A673 (cell line): ENCODE measurements around the gene ZYG11A. TPM values are rescaled to one million over a fixed set of nuclear protein-coding genes. Genes with fewer than 3 reads are reported as not detected.

Experiments used
- BruUV-seq: library from RNA; stranded (reverse); fragments of 400-500 nt; replicated peaks from 2 replicates; lab custom pipeline; 2021; lab: Mats Ljungman, UMichigan
- CTCF ChIA-PET: fragments of 300-600 bp; sonication (Branson Sonifier 250); formaldehyde crosslinking; loops from one replicate; lab custom pipeline; 2022; ENCODE audit warnings: antibody characterized with exemption; lab: Charles Lee
- POLR2A ChIA-PET: fragments of 300-600 bp; sonication (Branson Sonifier 250); formaldehyde crosslinking; loops from one replicate; lab custom pipeline; 2022; ENCODE audit warnings: antibody characterized with exemption; ENCODE audit not compliant: low non-redundant PET; lab: Charles Lee
- DNase-seq: peaks from one replicate; pipeline ENCODE4 v3.0.0-alpha.2; 2015; ENCODE audit warnings: low spot score
- H3K27ac ChIP-seq: fragments of 200-600 bp; sonication (generic); 2 replicates; pipeline ENCODE4 v1.5.1; 2016; ENCODE audit warnings: mixed run types, low read depth, mild to moderate bottlenecking, mixed read lengths, antibody characterized with exemption, low read length; ENCODE audit not compliant: poor library complexity, severe bottlenecking
- H3K27me3 ChIP-seq: fragments of 200-600 bp; sonication (generic); replicated peaks from 2 replicates; pipeline ENCODE4 v1.6.1; 2017; ENCODE audit warnings: mixed run types, low read depth, mild to moderate bottlenecking, mixed read lengths, antibody characterized with exemption, low read length; ENCODE audit not compliant: insufficient read depth, poor library complexity
- H3K36me3 ChIP-seq: fragments of 200-600 bp; sonication (generic); 2 replicates; pipeline ENCODE4 v1.6.1; 2016; ENCODE audit warnings: mixed run types, mild to moderate bottlenecking, mixed read lengths, antibody characterized with exemption, low read length; ENCODE audit not compliant: insufficient read depth, poor library complexity, severe bottlenecking
- H3K4me1 ChIP-seq: fragments of 200-600 bp; sonication (generic); 2 replicates; pipeline ENCODE4 v1.6.1; 2017; ENCODE audit warnings: mixed run types, mild to moderate bottlenecking, mixed read lengths, antibody characterized with exemption, low read length; ENCODE audit not compliant: insufficient read depth, poor library complexity, severe bottlenecking
- H3K4me3 ChIP-seq: fragments of 200-600 bp; sonication (generic); 2 replicates; pipeline ENCODE4 v1.5.1; 2016; ENCODE audit warnings: low read depth, mixed run types, mild to moderate bottlenecking, mixed read lengths, low read length; ENCODE audit not compliant: poor library complexity, severe bottlenecking
- H3K9me3 ChIP-seq: fragments of 200-600 bp; sonication (generic); 2 replicates; pipeline ENCODE4 v1.6.1; 2016; ENCODE audit warnings: mixed run types, low read depth, mild to moderate bottlenecking, mixed read lengths, antibody characterized with exemption, low read length; ENCODE audit not compliant: poor library complexity, severe bottlenecking
- EZH2 ChIP-seq: fragments of 200-600 bp; sonication (generic); IDR thresholded peaks from 2 replicates; pipeline ENCODE4 v1.6.1; 2017; ENCODE audit warnings: borderline replicate concordance, low read depth, mild to moderate bottlenecking, mixed read lengths, antibody characterized with exemption, low read length; ENCODE audit not compliant: poor library complexity, severe bottlenecking
- intact Hi-C: fragments of 100-400 bp; cut with micrococcal nuclease; formaldehyde crosslinking; loops from one replicate; pipeline ENCODE4 v1.10.0; 2022; ENCODE audit not compliant: unreplicated experiment
- total RNA-seq: library from RNA; stranded (reverse); gene quantifications from 2 replicates; pipeline ENCODE4 v1.2.3, GENCODE V29; 2021
- TF ChIP-seq, protein P1 (sequence below): fragments of 300-800, 200-600 bp; sonication (generic); conservative IDR thresholded peaks from 2 replicates; pipeline ENCODE4 v1.5.1; 2017; ENCODE audit warnings: low read depth, mild to moderate bottlenecking, antibody characterized with exemption, low read length, moderate library complexity, mixed read lengths

Gene ZYG11A
- total RNA-seq, 1 experiment from 2014 or later, result 0.17 TPM

DNA sequence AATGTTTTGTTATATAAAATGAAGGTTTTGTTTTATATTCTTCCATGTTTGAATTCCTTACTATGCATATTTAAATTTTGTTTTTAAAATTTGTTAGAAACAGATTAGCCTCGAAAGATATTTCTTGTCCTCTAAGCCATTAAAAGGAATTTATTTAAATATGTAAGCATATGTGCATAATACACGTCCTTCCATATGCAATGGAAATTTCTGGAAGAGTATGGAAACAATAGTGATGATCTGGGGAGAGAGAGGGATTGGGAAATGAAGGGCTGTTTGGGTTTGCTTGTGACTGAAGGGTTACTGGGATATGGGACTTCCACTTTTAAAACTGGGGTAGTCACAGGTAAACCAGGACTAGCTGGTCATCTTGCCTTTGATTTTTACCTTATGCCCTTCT lies 57.8 kb downstream of the ZYG11A start:
- TF ChIP-seq, protein P1, sequence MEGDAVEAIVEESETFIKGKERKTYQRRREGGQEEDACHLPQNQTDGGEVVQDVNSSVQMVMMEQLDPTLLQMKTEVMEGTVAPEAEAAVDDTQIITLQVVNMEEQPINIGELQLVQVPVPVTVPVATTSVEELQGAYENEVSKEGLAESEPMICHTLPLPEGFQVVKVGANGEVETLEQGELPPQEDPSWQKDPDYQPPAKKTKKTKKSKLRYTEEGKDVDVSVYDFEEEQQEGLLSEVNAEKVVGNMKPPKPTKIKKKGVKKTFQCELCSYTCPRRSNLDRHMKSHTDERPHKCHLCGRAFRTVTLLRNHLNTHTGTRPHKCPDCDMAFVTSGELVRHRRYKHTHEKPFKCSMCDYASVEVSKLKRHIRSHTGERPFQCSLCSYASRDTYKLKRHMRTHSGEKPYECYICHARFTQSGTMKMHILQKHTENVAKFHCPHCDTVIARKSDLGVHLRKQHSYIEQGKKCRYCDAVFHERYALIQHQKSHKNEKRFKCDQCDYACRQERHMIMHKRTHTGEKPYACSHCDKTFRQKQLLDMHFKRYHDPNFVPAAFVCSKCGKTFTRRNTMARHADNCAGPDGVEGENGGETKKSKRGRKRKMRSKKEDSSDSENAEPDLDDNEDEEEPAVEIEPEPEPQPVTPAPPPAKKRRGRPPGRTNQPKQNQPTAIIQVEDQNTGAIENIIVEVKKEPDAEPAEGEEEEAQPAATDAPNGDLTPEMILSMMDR, result no peak
- no peak for TF ChIP-seq EZH2
- Histone ChIP-seq H3K4me1 (no peaks in the 10 kb centered on the region), H3K27me3 (no peaks in the 10 kb centered on the region), H3K4me3 (no peak overlapping the region), H3K27ac (no peak overlapping the region), H3K9me3 (no peaks in the 10 kb centered on the region), H3K36me3 (no peaks in the 10 kb centered on the region)
- no peak for DNase-seq
- CTCF ChIA-PET, result no interaction called here
- no TSS peak for BruUV-seq
- POLR2A ChIA-PET, result no interaction called here
- intact Hi-C loops, result loop anchor here (5.0 kb wide), 1 partner anchor 282 kb away; no protein-coding TSS in a partner anchor

DNA sequence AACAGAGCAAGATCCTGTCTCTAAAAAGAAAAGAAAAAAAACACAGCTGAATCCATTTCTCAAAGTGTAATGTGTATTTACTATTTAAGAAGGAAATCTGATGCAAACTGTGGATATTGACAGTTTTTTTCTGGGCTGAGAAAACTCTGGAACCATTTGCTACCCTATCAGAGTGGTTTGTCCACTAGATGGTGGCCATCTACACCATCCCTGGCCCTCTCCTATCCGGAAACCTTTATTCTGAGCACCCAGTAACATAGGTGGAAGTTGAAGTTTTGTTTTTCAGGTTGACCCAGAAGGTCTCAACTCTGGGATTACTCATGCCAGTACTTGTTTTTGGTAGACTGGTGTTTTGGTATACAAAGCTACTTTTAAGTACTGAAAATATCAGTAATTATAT lies 58.8 kb downstream of the ZYG11A start:
- intact Hi-C loops, result loop anchor here (5.0 kb wide), 1 partner anchor 281 kb away; no protein-coding TSS in a partner anchor
- CTCF ChIA-PET, result interaction anchor here (0.7 kb wide), 1 partner anchor 281 kb away, joined by 3 read pairs; no protein-coding TSS in a partner anchor

DNA sequence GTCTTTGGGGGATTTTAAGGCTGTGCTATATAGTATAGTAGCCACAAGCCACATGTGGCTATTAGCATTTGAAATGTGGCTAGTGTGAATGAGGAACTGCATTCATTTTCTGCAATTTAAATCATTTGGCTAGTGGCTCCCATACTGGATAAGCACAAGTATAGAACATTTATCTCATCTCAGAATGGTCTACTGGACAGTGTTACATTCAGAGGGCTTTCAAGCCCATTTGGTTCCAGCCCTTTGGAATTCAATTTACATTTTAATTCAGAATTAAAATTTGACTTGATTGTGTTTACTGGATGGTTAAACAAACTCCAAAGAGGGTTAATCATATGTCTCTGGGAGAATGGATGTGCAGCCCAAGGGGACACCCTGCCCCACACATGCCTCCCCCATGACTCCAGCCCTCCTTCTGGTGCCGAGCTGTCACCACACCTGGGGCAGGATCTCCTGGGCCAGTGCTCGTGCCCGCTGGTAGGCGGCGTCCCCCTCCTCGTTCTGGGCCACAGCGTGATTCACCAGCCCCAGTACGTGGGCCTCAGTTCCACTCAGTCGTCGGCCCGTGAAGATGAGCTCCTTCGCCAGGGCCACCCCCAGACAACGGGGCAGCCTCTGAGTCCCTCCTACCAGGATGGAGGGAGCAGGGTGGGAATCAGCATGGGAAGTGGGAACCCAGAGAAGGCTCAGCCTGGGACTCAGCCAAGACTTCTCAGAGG lies 61.8 kb downstream of the ZYG11A start:
- ChIA-PET POLR2A (no interaction called here), CTCF (interaction anchor here (0.9 kb wide), 1 partner anchor 282 kb away, joined by 3 read pairs; no protein-coding TSS in a partner anchor)
- Histone ChIP-seq H3K4me3 (no peak overlapping the region), H3K9me3 (no peaks in the 10 kb centered on the region), H3K36me3 (no peaks in the 10 kb centered on the region), H3K4me1 (no peaks in the 10 kb centered on the region), H3K27ac (no peak overlapping the region), H3K27me3 (no peaks in the 10 kb centered on the region)
- TF ChIP-seq, protein P1, result no peak
- TF ChIP-seq EZH2, result no peak
- no TSS peak for BruUV-seq
- no peak for DNase-seq
- intact Hi-C loops, result loop anchor here (5.0 kb wide), 1 partner anchor 278 kb away; no protein-coding TSS in a partner anchor

More for the DNA sequence above, 58.8 kb downstream of the ZYG11A start:
- Histone ChIP-seq H3K27ac (no peak overlapping the region), H3K9me3 (no peaks in the 10 kb centered on the region), H3K27me3 (no peaks in the 10 kb centered on the region), H3K4me3 (no peak overlapping the region), H3K4me1 (no peaks in the 10 kb centered on the region), H3K36me3 (no peaks in the 10 kb centered on the region)
- DNase-seq, result no peak
- BruUV-seq, result no TSS peak
- TF ChIP-seq EZH2, result no peak
- TF ChIP-seq, protein P1, result no peak
- POLR2A ChIA-PET, result no interaction called here
